K562 (cell line): Measurements from ENCODE around the gene SPRY2. TPM values are rescaled to one million over a fixed set of nuclear protein-coding genes. Genes with fewer than 3 reads are reported as not detected.

Experiments
- CREBBP ChIP-seq: IDR thresholded peaks from one replicate; pipeline ENCODE4 v1.6.1; 2012; ENCODE audit warnings: low read depth, mild to moderate bottlenecking, control low read depth, inconsistent platforms, low read length
- FOXJ2 ChIP-seq: fragments of 200-800 bp; sonication (Bioruptor generic); IDR thresholded peaks from 2 replicates; pipeline ENCODE4 v1.6.1; 2016; ENCODE audit warnings: missing genetic modification characterization, missing compliant biosample characterization
- FUS ChIP-seq: fragments of 200-400 bp; formaldehyde crosslinking; optimal IDR thresholded peaks from 2 replicates; pipeline ENCODE3; 2017; ENCODE audit warnings: low read depth, low read length
- HMGXB4 ChIP-seq: sonication (generic); formaldehyde crosslinking; IDR thresholded peaks from 2 replicates; pipeline ENCODE4 v1.8.1; 2023; ENCODE audit warnings: mild to moderate bottlenecking, missing genetic modification reagents
- PCBP2 ChIP-seq: fragments of 200-400 bp; formaldehyde crosslinking; IDR thresholded peaks from 2 replicates; pipeline ENCODE4 v1.6.1; 2018; ENCODE audit warnings: low read length, low read depth, mild to moderate bottlenecking, moderate library complexity; ENCODE audit not compliant: poor library complexity, severe bottlenecking
- RBM25 ChIP-seq: fragments of 200-400 bp; formaldehyde crosslinking; IDR thresholded peaks from 2 replicates; pipeline ENCODE4 v1.6.1; 2018; ENCODE audit warnings: low read length, low read depth, moderate library complexity; ENCODE audit not compliant: severe bottlenecking
- STAT5B ChIP-seq: fragments of 250-450 bp; sonication (Bioruptor Pico); IDR thresholded peaks from 2 replicates; pipeline ENCODE4 v1.8.0; 2021; ENCODE audit warnings: mild to moderate bottlenecking, inconsistent platforms
- ZNF253 ChIP-seq: fragments of 250-450 bp; sonication (Bioruptor Pico); conservative IDR thresholded peaks from 2 replicates; pipeline ENCODE4 v1.6.1; 2021; ENCODE audit warnings: mild to moderate bottlenecking
- polyA plus RNA-seq, 8 experiments: library from polyadenylated mRNA; depleted of rRNA in 4 of 8; stranded (reverse) in 5 of 8; unstranded in 3 of 8; fragments of >200 nt; fragmentation: Nextera tagmentation in 2 of 8; fragmentation: Illumina TruSeq in 1 of 8; extraction: Ambion mirVana in 2 of 8; extraction: Trizol in 1 of 8; gene quantifications; 2 replicates each; pipeline versions ENCODE4 v1.2.1 to v1.2.3, GENCODE V29; 2011 to 2014; ENCODE audit warnings: inconsistent platforms in 1 of 8, missing spikeins in 1 of 8
- total RNA-seq, 7 experiments: library from RNA; depleted of rRNA in 6 of 7; stranded (reverse); fragments of >200 nt in 6 of 7; fragmentation: Illumina TruSeq in 2 of 7; extraction: Trizol in 2 of 7; gene quantifications; 2 replicates each; pipeline versions ENCODE4 v1.2.1 to v1.2.3, GENCODE V29; 2011 to 2021; ENCODE audit warnings: low replicate concordance in 1 of 7
- TF ChIP-seq, protein P1 (sequence below), 2 experiments: fragments of 450-650 bp in 1 of 2; sonication (generic) in 1 of 2; formaldehyde crosslinking in 1 of 2; IDR thresholded peaks; 2 replicates each; pipeline versions ENCODE4 v1.7.1 to v1.9.0; 2016 to 2022; ENCODE audit warnings: inconsistent platforms in 1 of 2, mild to moderate bottlenecking in 1 of 2, missing genetic modification reagents in 1 of 2

The SPRY2 gene
- total and polyA plus RNA-seq, 9 of the 15 experiments (the other 6 are each of a cell fraction or from before 2014, with no cell fraction given): 1.8 to 7.8 (median 3.4) TPM

- TF ChIP-seq, protein P1, sequence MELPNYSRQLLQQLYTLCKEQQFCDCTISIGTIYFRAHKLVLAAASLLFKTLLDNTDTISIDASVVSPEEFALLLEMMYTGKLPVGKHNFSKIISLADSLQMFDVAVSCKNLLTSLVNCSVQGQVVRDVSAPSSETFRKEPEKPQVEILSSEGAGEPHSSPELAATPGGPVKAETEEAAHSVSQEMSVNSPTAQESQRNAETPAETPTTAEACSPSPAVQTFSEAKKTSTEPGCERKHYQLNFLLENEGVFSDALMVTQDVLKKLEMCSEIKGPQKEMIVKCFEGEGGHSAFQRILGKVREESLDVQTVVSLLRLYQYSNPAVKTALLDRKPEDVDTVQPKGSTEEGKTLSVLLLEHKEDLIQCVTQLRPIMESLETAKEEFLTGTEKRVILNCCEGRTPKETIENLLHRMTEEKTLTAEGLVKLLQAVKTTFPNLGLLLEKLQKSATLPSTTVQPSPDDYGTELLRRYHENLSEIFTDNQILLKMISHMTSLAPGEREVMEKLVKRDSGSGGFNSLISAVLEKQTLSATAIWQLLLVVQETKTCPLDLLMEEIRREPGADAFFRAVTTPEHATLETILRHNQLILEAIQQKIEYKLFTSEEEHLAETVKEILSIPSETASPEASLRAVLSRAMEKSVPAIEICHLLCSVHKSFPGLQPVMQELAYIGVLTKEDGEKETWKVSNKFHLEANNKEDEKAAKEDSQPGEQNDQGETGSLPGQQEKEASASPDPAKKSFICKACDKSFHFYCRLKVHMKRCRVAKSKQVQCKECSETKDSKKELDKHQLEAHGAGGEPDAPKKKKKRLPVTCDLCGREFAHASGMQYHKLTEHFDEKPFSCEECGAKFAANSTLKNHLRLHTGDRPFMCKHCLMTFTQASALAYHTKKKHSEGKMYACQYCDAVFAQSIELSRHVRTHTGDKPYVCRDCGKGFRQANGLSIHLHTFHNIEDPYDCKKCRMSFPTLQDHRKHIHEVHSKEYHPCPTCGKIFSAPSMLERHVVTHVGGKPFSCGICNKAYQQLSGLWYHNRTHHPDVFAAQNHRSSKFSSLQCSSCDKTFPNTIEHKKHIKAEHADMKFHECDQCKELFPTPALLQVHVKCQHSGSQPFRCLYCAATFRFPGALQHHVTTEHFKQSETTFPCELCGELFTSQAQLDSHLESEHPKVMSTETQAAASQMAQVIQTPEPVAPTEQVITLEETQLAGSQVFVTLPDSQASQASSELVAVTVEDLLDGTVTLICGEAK (IDR thresholded peaks at IDR 0.05): no peak
- TF ChIP-seq, protein P1 (CRISPR knock-in tag; IDR thresholded peaks at IDR 0.05): no peak
- TF ChIP-seq STAT5B (CRISPR knock-in tag) (no peak), RBM25 (no peak), FUS (no peak), CREBBP (no peak), HMGXB4 (CRISPR knock-in tag) (no peak), ZNF253 (CRISPR knock-in tag) (no peak), FOXJ2 (no peak), PCBP2 (no peak)
These were observed 37.6 kb downstream of the SPRY2 start (continued) for GRCh38 chr13:80303225-80303811.
